ENCODE results near the gene PBX4. TPM values are rescaled to one million over a fixed set of nuclear protein-coding genes. Genes with fewer than 3 reads are reported as not detected.
A peak's percentile ranks its signal among the peaks of the same experiment; 100 is the strongest.

Gene PBX4
- total RNA-seq, 1 experiment from 2014 or later: 8.3 TPM

DNA sequence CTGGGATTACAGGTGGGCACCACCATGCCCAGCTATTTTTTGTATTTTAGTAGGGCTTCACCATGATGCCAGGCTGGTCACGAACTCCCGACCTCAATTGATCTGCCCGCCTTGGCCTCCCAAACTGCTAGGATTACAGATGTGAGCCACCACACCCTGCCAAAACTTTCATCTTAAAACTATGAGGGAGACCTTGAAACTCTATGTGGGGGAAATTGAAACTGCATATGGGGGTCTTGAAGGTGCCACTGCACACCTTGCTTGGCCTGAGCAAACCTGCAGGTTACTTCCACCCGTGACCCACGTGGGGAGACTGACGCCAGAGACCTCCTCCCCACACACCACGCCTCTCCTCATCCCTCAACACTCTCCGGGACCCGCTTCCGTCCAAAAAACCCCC is 64.8 kb downstream of the PBX4 start:
- CTCF ChIA-PET: interaction anchor here (0.7 to 1.2 kb wide), 3 partner anchors 8 to 24 kb away, joined by 3 to 9 read pairs (median 3); no protein-coding TSS in a partner anchor
- no TSS peak for BruUV-seq (replicated peaks)
- no peak for DNase-seq (ENCODE audit: low read depth, low spot score)
- no peak for ATAC-seq
- in situ Hi-C loops (cut with HindIII; ENCODE audit: low pct_unique_long_range_greater_than_20kb, low sequenced_read_pairs): no loop called here
- no peak overlapping the region for H3K4me3 ChIP-seq (ENCODE audit: low read depth in 2 of 2, low read length in 2 of 2)
- POLR2A ChIA-PET: no interaction called here
- H3K9me3 ChIP-seq (ENCODE audit: control insufficient read depth, insufficient read depth, low read depth, low read length): no peaks in the 10 kb centered on the region
- no peaks in the 10 kb centered on the region for H3K27me3 ChIP-seq (ENCODE audit: control insufficient read depth, insufficient read depth, low read length)
- H3K27ac ChIP-seq (ENCODE audit: low read length): no peak overlapping the region
- intact Hi-C loops (cut with micrococcal nuclease; ENCODE audit: unreplicated experiment): no loop called here
- no peaks in the 10 kb centered on the region for H3K4me1 ChIP-seq (ENCODE audit: control insufficient read depth, insufficient read depth, low read length)
- H3K36me3 ChIP-seq (ENCODE audit: control insufficient read depth, insufficient read depth, low read length): no peaks in the 10 kb centered on the region
- TF ChIP-seq, protein P1, sequence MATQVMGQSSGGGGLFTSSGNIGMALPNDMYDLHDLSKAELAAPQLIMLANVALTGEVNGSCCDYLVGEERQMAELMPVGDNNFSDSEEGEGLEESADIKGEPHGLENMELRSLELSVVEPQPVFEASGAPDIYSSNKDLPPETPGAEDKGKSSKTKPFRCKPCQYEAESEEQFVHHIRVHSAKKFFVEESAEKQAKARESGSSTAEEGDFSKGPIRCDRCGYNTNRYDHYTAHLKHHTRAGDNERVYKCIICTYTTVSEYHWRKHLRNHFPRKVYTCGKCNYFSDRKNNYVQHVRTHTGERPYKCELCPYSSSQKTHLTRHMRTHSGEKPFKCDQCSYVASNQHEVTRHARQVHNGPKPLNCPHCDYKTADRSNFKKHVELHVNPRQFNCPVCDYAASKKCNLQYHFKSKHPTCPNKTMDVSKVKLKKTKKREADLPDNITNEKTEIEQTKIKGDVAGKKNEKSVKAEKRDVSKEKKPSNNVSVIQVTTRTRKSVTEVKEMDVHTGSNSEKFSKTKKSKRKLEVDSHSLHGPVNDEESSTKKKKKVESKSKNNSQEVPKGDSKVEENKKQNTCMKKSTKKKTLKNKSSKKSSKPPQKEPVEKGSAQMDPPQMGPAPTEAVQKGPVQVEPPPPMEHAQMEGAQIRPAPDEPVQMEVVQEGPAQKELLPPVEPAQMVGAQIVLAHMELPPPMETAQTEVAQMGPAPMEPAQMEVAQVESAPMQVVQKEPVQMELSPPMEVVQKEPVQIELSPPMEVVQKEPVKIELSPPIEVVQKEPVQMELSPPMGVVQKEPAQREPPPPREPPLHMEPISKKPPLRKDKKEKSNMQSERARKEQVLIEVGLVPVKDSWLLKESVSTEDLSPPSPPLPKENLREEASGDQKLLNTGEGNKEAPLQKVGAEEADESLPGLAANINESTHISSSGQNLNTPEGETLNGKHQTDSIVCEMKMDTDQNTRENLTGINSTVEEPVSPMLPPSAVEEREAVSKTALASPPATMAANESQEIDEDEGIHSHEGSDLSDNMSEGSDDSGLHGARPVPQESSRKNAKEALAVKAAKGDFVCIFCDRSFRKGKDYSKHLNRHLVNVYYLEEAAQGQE (IDR thresholded peaks at IDR 0.05; ENCODE audit: insufficient read depth in 1 of 2, low read depth in 2 of 2, low read length in 1 of 2): no peak
- TF ChIP-seq, protein P2, sequence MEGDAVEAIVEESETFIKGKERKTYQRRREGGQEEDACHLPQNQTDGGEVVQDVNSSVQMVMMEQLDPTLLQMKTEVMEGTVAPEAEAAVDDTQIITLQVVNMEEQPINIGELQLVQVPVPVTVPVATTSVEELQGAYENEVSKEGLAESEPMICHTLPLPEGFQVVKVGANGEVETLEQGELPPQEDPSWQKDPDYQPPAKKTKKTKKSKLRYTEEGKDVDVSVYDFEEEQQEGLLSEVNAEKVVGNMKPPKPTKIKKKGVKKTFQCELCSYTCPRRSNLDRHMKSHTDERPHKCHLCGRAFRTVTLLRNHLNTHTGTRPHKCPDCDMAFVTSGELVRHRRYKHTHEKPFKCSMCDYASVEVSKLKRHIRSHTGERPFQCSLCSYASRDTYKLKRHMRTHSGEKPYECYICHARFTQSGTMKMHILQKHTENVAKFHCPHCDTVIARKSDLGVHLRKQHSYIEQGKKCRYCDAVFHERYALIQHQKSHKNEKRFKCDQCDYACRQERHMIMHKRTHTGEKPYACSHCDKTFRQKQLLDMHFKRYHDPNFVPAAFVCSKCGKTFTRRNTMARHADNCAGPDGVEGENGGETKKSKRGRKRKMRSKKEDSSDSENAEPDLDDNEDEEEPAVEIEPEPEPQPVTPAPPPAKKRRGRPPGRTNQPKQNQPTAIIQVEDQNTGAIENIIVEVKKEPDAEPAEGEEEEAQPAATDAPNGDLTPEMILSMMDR (IDR thresholded peaks at IDR 0.05): no peak
- no peak for TF ChIP-seq SIN3A (IDR thresholded peaks at IDR 0.05; ENCODE audit: borderline replicate concordance, insufficient read depth, low read depth, low read length)
- no peak for TF ChIP-seq TCF7L2 (IDR thresholded peaks at IDR 0.05; ENCODE audit: low read depth, low read length)
- TF ChIP-seq POLR2AphosphoS5 (IDR thresholded peaks at IDR 0.05; ENCODE audit: low read depth, low read length): no peak

DNA sequence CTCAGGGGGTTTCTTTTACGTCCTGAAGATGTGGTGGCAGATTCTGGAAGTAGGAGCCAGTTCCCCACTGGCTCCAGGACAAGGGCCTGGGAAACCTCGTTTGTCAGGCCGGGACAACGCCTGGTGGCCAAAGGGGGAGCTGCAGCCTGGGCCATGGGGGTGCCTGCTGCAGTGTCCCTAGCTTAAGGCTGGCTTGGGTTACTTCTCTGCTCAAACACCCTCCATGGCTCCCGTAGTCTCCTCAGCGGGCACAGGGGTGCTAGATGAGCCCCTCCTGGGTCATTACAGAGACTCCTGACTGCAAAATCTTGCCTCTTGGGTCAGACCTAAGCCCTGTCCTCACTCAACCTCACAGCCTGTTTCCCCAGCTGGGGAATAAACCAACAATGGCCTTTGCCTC is 65.7 kb downstream of the PBX4 start:
- in situ Hi-C loops (cut with HindIII; ENCODE audit: low pct_unique_long_range_greater_than_20kb, low sequenced_read_pairs): no loop called here
- ATAC-seq: peak; percentile 81
- Histone ChIP-seq H3K9me3 (ENCODE audit: control insufficient read depth, insufficient read depth, low read depth, low read length) (no peaks in the 10 kb centered on the region), H3K27ac (ENCODE audit: low read length) (no peak overlapping the region), H3K4me1 (ENCODE audit: control insufficient read depth, insufficient read depth, low read length) (no peaks in the 10 kb centered on the region), H3K27me3 (ENCODE audit: control insufficient read depth, insufficient read depth, low read length) (no peaks in the 10 kb centered on the region), H3K4me3 (ENCODE audit: low read depth in 2 of 2, low read length in 2 of 2) (no peak overlapping the region), H3K36me3 (ENCODE audit: control insufficient read depth, insufficient read depth, low read length) (no peaks in the 10 kb centered on the region)
- DNase-seq (ENCODE audit: low read depth, low spot score): no peak
- TF ChIP-seq TCF7L2 (IDR thresholded peaks at IDR 0.05; ENCODE audit: low read depth, low read length): no peak
- TF ChIP-seq, protein P2 (IDR thresholded peaks at IDR 0.05): peak; percentile 78
- intact Hi-C loops (cut with micrococcal nuclease; ENCODE audit: unreplicated experiment): no loop called here
- ChIA-PET CTCF (interaction anchor here (0.7 to 1.6 kb wide), 3 partner anchors 9 to 91 kb away, joined by 3 read pairs; partner anchors contain the start of gene GMIP), POLR2A (interaction anchor here (0.6 kb wide), 1 partner anchor 1224 kb away, joined by 4 read pairs; no protein-coding TSS in a partner anchor)
- no TSS peak for BruUV-seq (replicated peaks)

Data from Panc1 (cell line).